Bronchial epithelial cell (primary cell): Measurements from ENCODE around the gene DNAJB8. TPM values are rescaled to one million over a fixed set of nuclear protein-coding genes. Genes with fewer than 3 reads are reported as not detected.

Experiments
- DNase-seq: peaks from one replicate; pipeline ENCODE4 v3.0.0-alpha.2; 2010; ENCODE audit warnings: low read depth
- FAIRE-seq: peaks from 2 replicates; lab custom pipeline; 2011; peaks lifted over from hg19 to GRCh38; lab: Jason Lieb, UNC
- H3K27me3 ChIP-seq: 2 replicates; pipeline ENCODE4 v1.5.1; 2011; ENCODE audit warnings: low read length; ENCODE audit not compliant: control insufficient read depth, insufficient read depth
- H3K36me3 ChIP-seq: 2 replicates; pipeline ENCODE4 v1.5.1; 2011; ENCODE audit warnings: low read length; ENCODE audit not compliant: control insufficient read depth, insufficient read depth
- H3K4me3 ChIP-seq: 2 replicates; pipeline ENCODE4 v1.5.1; 2011; ENCODE audit warnings: mild to moderate bottlenecking, low read depth, low read length, control low read depth
- CTCF ChIP-seq: IDR thresholded peaks from 2 replicates; pipeline ENCODE4 v1.5.1; 2011; ENCODE audit warnings: mild to moderate bottlenecking, moderate library complexity, low read length, control low read depth, inconsistent platforms; ENCODE audit not compliant: insufficient read depth, severe bottlenecking
- total RNA-seq: library from RNA; depleted of rRNA; stranded (reverse); fragments of >200 nt; gene quantifications from 2 replicates; pipeline ENCODE4 v1.2.1, GENCODE V29; 2014

Gene DNAJB8
- total RNA-seq, 1 donor from 2014 or later = not detected

GRCh38 chr3:128490650-128490914 lies 23.9 kb upstream of the DNAJB8 start:
- no peak for TF ChIP-seq CTCF
- H3K36me3 ChIP-seq = no peaks in the 10 kb centered on the region
- DNase-seq = no peak
- FAIRE-seq = no peak
- H3K27me3 ChIP-seq = peaks cover 73% of the 10 kb centered on the region
- H3K4me3 ChIP-seq = no peak overlapping the region

- Histone ChIP-seq H3K4me3 (peak overlapping the region; percentile 36), H3K36me3 (no peaks in the 10 kb centered on the region), H3K27me3 (peaks cover 76% of the 10 kb centered on the region)
- no peak for FAIRE-seq
- TF ChIP-seq CTCF = no peak
- DNase-seq = no peak
Measured at GRCh38 chr3:128489927-128490649, 23.4 kb upstream of the DNAJB8 start.

- no peaks in the 10 kb centered on the region for H3K36me3 ChIP-seq
- no peak for FAIRE-seq
- TF ChIP-seq CTCF = no peak
- no peak for DNase-seq
- H3K4me3 ChIP-seq = peak overlapping the region; percentile 36
- H3K27me3 ChIP-seq = peaks cover 80% of the 10 kb centered on the region
Measured at GRCh38 chr3:128489674-128489926, 22.9 kb upstream of the DNAJB8 start.

- peak overlapping the region; percentile 36 for H3K4me3 ChIP-seq
- DNase-seq (no peak), FAIRE-seq (no peak)
- TF ChIP-seq CTCF = no peak
- H3K27me3 ChIP-seq = peaks cover 79% of the 10 kb centered on the region
- H3K36me3 ChIP-seq = no peaks in the 10 kb centered on the region
Measured at GRCh38 chr3:128488991-128489673, 22.4 kb upstream of the DNAJB8 start.

- DNase-seq (no peak), FAIRE-seq (no peak)
- Histone ChIP-seq H3K36me3 (no peaks in the 10 kb centered on the region), H3K4me3 (no peak overlapping the region), H3K27me3 (peaks cover 79% of the 10 kb centered on the region)
- no peak for TF ChIP-seq CTCF
Measured at GRCh38 chr3:128488636-128488990, 21.9 kb upstream of the DNAJB8 start.
